SK-N-SH (cell line): ENCODE data around the gene GRIK5. TPM values are rescaled to one million over a fixed set of nuclear protein-coding genes. Genes with fewer than 3 reads are reported as not detected.

Experiments
- CTCF ChIA-PET: fragments of 300-600, 350-600 bp; formaldehyde crosslinking; extraction: SDS; loops from one replicate; lab custom pipeline; 2021; lab: Yijun Ruan, JAX
- POLR2A ChIA-PET: fragments of 350-600 bp; sonication (Branson Sonifier 250); formaldehyde crosslinking; extraction: SDS; loops from one replicate; lab custom pipeline; 2020; ENCODE audit warnings: antibody characterized with exemption, inconsistent platforms; lab: Yijun Ruan, JAX
- DNase-seq: peaks from one replicate; pipeline ENCODE4 v3.0.0; 2012
- H2AFZ ChIP-seq: fragments of 200-600 bp; sonication (generic); 2 replicates; pipeline ENCODE4 v1.8.1; 2016; ENCODE audit warnings: antibody characterized with exemption, mild to moderate bottlenecking, low read depth
- H3F3A ChIP-seq: fragments of 200-600 bp; sonication (generic); replicated peaks from 2 replicates; pipeline ENCODE3; 2016; ENCODE audit warnings: antibody characterized with exemption, mild to moderate bottlenecking; ENCODE audit not compliant: insufficient read depth
- H3K27ac ChIP-seq, 2 experiments: fragments of 200-500 bp in 1 of 2; fragments of 200-600 bp in 1 of 2; sonication (Bioruptor generic) in 1 of 2; sonication (generic), shearing (Covaris generic) in 1 of 2; 2 replicates each; pipeline versions ENCODE4 v1.5.1 to v1.6.1; 2014 to 2016; ENCODE audit warnings: low read depth in 2 of 2, inconsistent platforms in 1 of 2, low read length in 1 of 2, mild to moderate bottlenecking in 1 of 2, mixed read lengths in 1 of 2
- H3K27me3 ChIP-seq: fragments of 200-600 bp; sonication (generic), shearing (Covaris generic); 2 replicates; pipeline ENCODE4 v1.6.1; 2016; ENCODE audit warnings: mixed run types; ENCODE audit not compliant: insufficient read depth
- H3K36me3 ChIP-seq, 2 experiments: fragments of 200-500 bp in 1 of 2; fragments of 200-600 bp in 1 of 2; sonication (Bioruptor generic) in 1 of 2; sonication (generic) in 1 of 2; replicated peaks in 1 of 2; 2 replicates each; pipeline versions ENCODE3 to v1.5.1; 2014 to 2016; ENCODE audit warnings: low read length in 1 of 2, mild to moderate bottlenecking in 1 of 2; ENCODE audit not compliant: insufficient read depth in 2 of 2, control insufficient read depth in 1 of 2
- H3K4me1 ChIP-seq, 2 experiments: fragments of 200-500 bp in 1 of 2; fragments of 200-600 bp in 1 of 2; sonication (Bioruptor generic) in 1 of 2; sonication (generic), shearing (Covaris generic) in 1 of 2; 2 replicates each; pipeline versions ENCODE4 v1.5.1 to v1.6.1; 2014 to 2016; ENCODE audit warnings: low read depth in 1 of 2, low read length in 1 of 2, mixed run types in 1 of 2; ENCODE audit not compliant: insufficient read depth in 2 of 2, control insufficient read depth in 1 of 2
- H3K4me2 ChIP-seq: fragments of 200-600 bp; sonication (generic), shearing (Covaris generic); 2 replicates; pipeline ENCODE4 v1.6.1; 2017; ENCODE audit warnings: mixed run types
- H3K4me3 ChIP-seq, 2 experiments: fragments of 200-500 bp in 1 of 2; fragments of 200-600 bp in 1 of 2; sonication (Bioruptor generic) in 1 of 2; sonication (generic), shearing (Covaris generic) in 1 of 2; 2 replicates each; pipeline versions ENCODE4 v1.5.1 to v1.8.1; 2014 to 2016; ENCODE audit warnings: low read depth in 2 of 2, inconsistent platforms in 1 of 2, low read length in 1 of 2, mild to moderate bottlenecking in 1 of 2, mixed read lengths in 1 of 2, moderate library complexity in 1 of 2
- H3K79me2 ChIP-seq: fragments of 200-600 bp; sonication (generic); 2 replicates; pipeline ENCODE4 v1.8.1; 2017; ENCODE audit warnings: mild to moderate bottlenecking; ENCODE audit not compliant: insufficient read depth
- H3K9ac ChIP-seq: fragments of 200-600 bp; sonication (generic); 2 replicates; pipeline ENCODE4 v1.6.1; 2017; ENCODE audit warnings: mixed run types
- H3K9me2 ChIP-seq: fragments of 200-600 bp; sonication (generic); 2 replicates; pipeline ENCODE4 v1.6.1; 2017; ENCODE audit warnings: mixed run types
- H3K9me3 ChIP-seq: fragments of 200-600 bp; sonication (generic); 2 replicates; pipeline ENCODE4 v1.6.1; 2017; ENCODE audit warnings: mixed run types, mild to moderate bottlenecking, moderate library complexity
- H4K20me1 ChIP-seq: fragments of 200-600 bp; sonication (generic); 2 replicates; pipeline ENCODE4 v1.6.1; 2017; ENCODE audit warnings: mild to moderate bottlenecking, mixed run types; ENCODE audit not compliant: insufficient read depth
- CHD2 ChIP-seq: fragments of 150-350 bp; IDR thresholded peaks from 2 replicates; pipeline ENCODE4 v1.6.1; 2018; ENCODE audit warnings: low read length; ENCODE audit not compliant: partially characterized antibody
- EP300 ChIP-seq, 2 experiments: IDR thresholded peaks; 2 replicates each; pipeline versions ENCODE4 v1.4.0 to v1.6.1; 2012; ENCODE audit warnings: borderline replicate concordance in 1 of 2, low read depth in 1 of 2, low read length in 1 of 2
- EZH2phosphoT487 ChIP-seq: fragments of 200-600 bp; sonication (generic); IDR thresholded peaks from 2 replicates; pipeline ENCODE4 v1.6.1; 2017; ENCODE audit warnings: low read depth, mixed run types, mild to moderate bottlenecking, antibody characterized with exemption, moderate library complexity, borderline replicate concordance
- FOSL2 ChIP-seq: IDR thresholded peaks from 2 replicates; pipeline ENCODE4 v1.4.0; 2012; ENCODE audit warnings: low read depth, mild to moderate bottlenecking, moderate library complexity, borderline replicate concordance
- FOXJ3 ChIP-seq: sonication (generic); formaldehyde crosslinking; IDR thresholded peaks from 2 replicates; pipeline ENCODE4 v1.5.1; 2020; ENCODE audit warnings: mild to moderate bottlenecking, missing genetic modification reagents
- FOXM1 ChIP-seq: IDR thresholded peaks from 2 replicates; pipeline ENCODE4 v1.4.0; 2012; ENCODE audit warnings: low read depth, mild to moderate bottlenecking
- GABPA ChIP-seq: IDR thresholded peaks from 2 replicates; pipeline ENCODE4 v1.4.0; 2012; ENCODE audit warnings: low read depth, mild to moderate bottlenecking
- GATA2 ChIP-seq: sonication (generic); formaldehyde crosslinking; IDR thresholded peaks from 2 replicates; pipeline ENCODE4 v1.5.0; 2020; ENCODE audit warnings: mild to moderate bottlenecking, missing genetic modification reagents
- MXI1 ChIP-seq: IDR thresholded peaks from 2 replicates; pipeline ENCODE4 v1.6.1; 2012; ENCODE audit warnings: mild to moderate bottlenecking, low read depth, low read length, improper control_type of control experiment
- NFIC ChIP-seq: IDR thresholded peaks from 2 replicates; pipeline ENCODE4 v1.4.0; 2012; ENCODE audit warnings: borderline replicate concordance
- NRF1 ChIP-seq: IDR thresholded peaks from 2 replicates; pipeline ENCODE4 v1.6.1; 2012; ENCODE audit warnings: low read depth, mild to moderate bottlenecking, low read length
- POLR2AphosphoS5 ChIP-seq: IDR thresholded peaks from 2 replicates; pipeline ENCODE4 v1.6.1; 2012; ENCODE audit warnings: low read depth, low read length
- RCOR1 ChIP-seq: fragments of 150-350 bp; IDR thresholded peaks from 2 replicates; pipeline ENCODE4 v1.6.1; 2017; ENCODE audit warnings: antibody characterized with exemption, low read length
- REST ChIP-seq: IDR thresholded peaks from 2 replicates; pipeline ENCODE4 v1.6.1; 2012; ENCODE audit warnings: mild to moderate bottlenecking, low read depth, low read length, moderate library complexity
- RFX5 ChIP-seq: IDR thresholded peaks from 2 replicates; pipeline ENCODE4 v1.6.1; 2012; ENCODE audit warnings: mild to moderate bottlenecking, improper control_type of control experiment, low read length
- RXRA ChIP-seq: IDR thresholded peaks from 2 replicates; pipeline ENCODE4 v1.4.0; 2012; ENCODE audit warnings: low read depth, mild to moderate bottlenecking, borderline replicate concordance
- SIN3A ChIP-seq: IDR thresholded peaks from 2 replicates; pipeline ENCODE4 v1.6.1; 2012; ENCODE audit warnings: low read depth, mild to moderate bottlenecking, low read length, moderate library complexity, borderline replicate concordance
- TAF1 ChIP-seq: IDR thresholded peaks from 2 replicates; pipeline ENCODE4 v1.6.1; 2012; ENCODE audit warnings: low read depth, mild to moderate bottlenecking, low read length, moderate library complexity, borderline replicate concordance
- YY1 ChIP-seq: IDR thresholded peaks from 2 replicates; pipeline ENCODE4 v1.4.0; 2012; ENCODE audit warnings: low read depth, mild to moderate bottlenecking
- ZBTB33 ChIP-seq: IDR thresholded peaks from 2 replicates; pipeline ENCODE4 v1.4.0; 2012; ENCODE audit warnings: low read depth, borderline replicate concordance
- WGBS: methylation state at CpG from one replicate; pipeline ENCODE4 v1.1.6; 2017; ENCODE audit warnings: low lambda C conversion rate; 5-methylcytosine and 5-hydroxymethylcytosine counted together
- polyA plus RNA-seq, 3 experiments: library from polyadenylated mRNA; depleted of rRNA; stranded (reverse); fragments of >200 nt; gene quantifications; 2 replicates each; pipeline ENCODE4 v1.2.3, GENCODE V29; 2012
- TF ChIP-seq, protein P1 (sequence below): IDR thresholded peaks from 2 replicates; pipeline ENCODE4 v1.4.0; 2012; ENCODE audit warnings: low read depth, borderline replicate concordance
- TF ChIP-seq, protein P2 (sequence below): fragments of 150-350 bp; IDR thresholded peaks from 2 replicates; pipeline ENCODE4 v1.6.1; 2017; ENCODE audit warnings: antibody characterized with exemption, low read length, low read depth, borderline replicate concordance
- TF ChIP-seq, protein P3 (sequence below): fragments of 150-350 bp; IDR thresholded peaks from 2 replicates; pipeline ENCODE4 v1.6.1; 2016; ENCODE audit warnings: mild to moderate bottlenecking, low read depth, low read length

Gene GRIK5
- polyA plus RNA-seq, 1 of the 3 experiments (the other 2 are of a cell fraction), result 2.4 TPM

GRCh38 chr19:42113641-42114348 is 43.8 kb upstream of the GRIK5 start:
- Histone ChIP-seq H4K20me1 (no peaks in the 10 kb centered on the region), H2AFZ (no peak overlapping the region), H3K9me3 (no peaks in the 10 kb centered on the region), H3K36me3 (no peaks in the 10 kb centered on the region), H3K4me2 (peak overlapping the region; percentile 76), H3K4me3 (peak overlapping the region in 1 of 2 experiments; percentile 36; a peak in 2 of 4 replicates), H3K9ac (peak overlapping the region; percentile 72), H3K27ac (peak overlapping the region; percentile 1 to 98; a peak in 3 of 4 replicates), H3K4me1 (peaks cover 6 to 40% of the 10 kb centered on the region in 2 experiments; a peak in 3 of 4 replicates), H3K27me3 (no peaks in the 10 kb centered on the region), H3K79me2 (no peaks in the 10 kb centered on the region), H3K9me2 (no peaks in the 10 kb centered on the region), H3F3A (peaks cover 47% of the 10 kb centered on the region)
- WGBS, result 20% methylated on average over 9 of the region's 10 CpGs
- ChIA-PET POLR2A (interaction anchor here (0.5 kb wide), 1 partner anchor 678 kb away, joined by 4 read pairs; no protein-coding TSS in a partner anchor), CTCF (interaction anchor here (1.4 to 7.3 kb wide), 7 partner anchors 9 to 79 kb away, joined by 3 to 116 read pairs (median 7); partner anchors contain the start of gene POU2F2)
- no peak for DNase-seq
- TF ChIP-seq YY1, result no peak
- TF ChIP-seq, protein P1, sequence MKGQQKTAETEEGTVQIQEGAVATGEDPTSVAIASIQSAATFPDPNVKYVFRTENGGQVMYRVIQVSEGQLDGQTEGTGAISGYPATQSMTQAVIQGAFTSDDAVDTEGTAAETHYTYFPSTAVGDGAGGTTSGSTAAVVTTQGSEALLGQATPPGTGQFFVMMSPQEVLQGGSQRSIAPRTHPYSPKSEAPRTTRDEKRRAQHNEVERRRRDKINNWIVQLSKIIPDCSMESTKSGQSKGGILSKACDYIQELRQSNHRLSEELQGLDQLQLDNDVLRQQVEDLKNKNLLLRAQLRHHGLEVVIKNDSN, result 0 out of 2 replicates have a peak, but pooled peaks have one; percentile 32
- TF ChIP-seq, protein P2, sequence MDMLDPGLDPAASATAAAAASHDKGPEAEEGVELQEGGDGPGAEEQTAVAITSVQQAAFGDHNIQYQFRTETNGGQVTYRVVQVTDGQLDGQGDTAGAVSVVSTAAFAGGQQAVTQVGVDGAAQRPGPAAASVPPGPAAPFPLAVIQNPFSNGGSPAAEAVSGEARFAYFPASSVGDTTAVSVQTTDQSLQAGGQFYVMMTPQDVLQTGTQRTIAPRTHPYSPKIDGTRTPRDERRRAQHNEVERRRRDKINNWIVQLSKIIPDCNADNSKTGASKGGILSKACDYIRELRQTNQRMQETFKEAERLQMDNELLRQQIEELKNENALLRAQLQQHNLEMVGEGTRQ, result no peak
- TF ChIP-seq POLR2AphosphoS5, result no peak
- TF ChIP-seq GABPA, result no peak
- no peak for TF ChIP-seq FOXJ3 (CRISPR knock-in tag)
- peak in 1 of 2 experiments; percentile 88; a peak in 1 of 4 replicates for TF ChIP-seq EP300 (IDR thresholded peaks at IDR 0.05; ENCODE audit: borderline replicate concordance in 1 of 2, low read depth in 1 of 2, low read length in 1 of 2)
- no peak for TF ChIP-seq FOXM1
- TF ChIP-seq MXI1, result no peak
- no peak for TF ChIP-seq CHD2
- no peak for TF ChIP-seq SIN3A
- no peak for TF ChIP-seq NRF1
- TF ChIP-seq RXRA, result peak; percentile 87; the same call in 1 of the 2 replicates
- peak; percentile 64; the same call in 1 of the 2 replicates for TF ChIP-seq NFIC
- TF ChIP-seq EZH2phosphoT487, result no peak
- TF ChIP-seq, protein P3, sequence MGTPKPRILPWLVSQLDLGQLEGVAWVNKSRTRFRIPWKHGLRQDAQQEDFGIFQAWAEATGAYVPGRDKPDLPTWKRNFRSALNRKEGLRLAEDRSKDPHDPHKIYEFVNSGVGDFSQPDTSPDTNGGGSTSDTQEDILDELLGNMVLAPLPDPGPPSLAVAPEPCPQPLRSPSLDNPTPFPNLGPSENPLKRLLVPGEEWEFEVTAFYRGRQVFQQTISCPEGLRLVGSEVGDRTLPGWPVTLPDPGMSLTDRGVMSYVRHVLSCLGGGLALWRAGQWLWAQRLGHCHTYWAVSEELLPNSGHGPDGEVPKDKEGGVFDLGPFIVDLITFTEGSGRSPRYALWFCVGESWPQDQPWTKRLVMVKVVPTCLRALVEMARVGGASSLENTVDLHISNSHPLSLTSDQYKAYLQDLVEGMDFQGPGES, result no peak
- TF ChIP-seq TAF1, result no peak; the same call in 1 of the 2 replicates
- no peak for TF ChIP-seq GATA2 (CRISPR knock-in tag)
- TF ChIP-seq ZBTB33, result peak; percentile 53; the same call in 1 of the 2 replicates
- TF ChIP-seq RCOR1, result no peak
- TF ChIP-seq RFX5, result no peak
- peak; percentile 68; the same call in 1 of the 2 replicates for TF ChIP-seq REST
- peak; percentile 98 for TF ChIP-seq FOSL2
